Measurements from ENCODE around the gene WBP1L.

DNA sequence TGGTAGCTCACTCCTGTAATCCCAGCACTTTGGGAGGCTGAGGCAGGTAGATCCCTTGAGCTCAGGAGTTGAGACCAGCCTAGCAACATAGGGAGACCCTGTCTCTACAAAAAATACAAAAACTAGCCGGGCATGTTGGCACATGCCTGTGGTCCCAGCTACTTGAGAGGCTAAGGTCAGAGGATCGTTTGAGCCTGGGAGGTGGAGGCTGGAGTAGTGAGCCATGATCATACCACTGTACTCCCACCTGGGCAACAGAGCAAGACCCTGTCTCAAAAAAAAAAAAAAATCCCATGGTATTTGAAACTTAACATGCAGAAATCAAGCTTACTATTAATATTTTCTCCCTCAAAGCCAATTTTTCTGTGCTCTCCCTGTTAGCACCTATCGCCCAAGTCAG, 23.4 kb upstream of the WBP1L start:
- TF ChIP-seq ZKSCAN1 (IDR thresholded peaks at IDR 0.05; ENCODE audit: low read length) (no peak), SRF (IDR thresholded peaks at IDR 0.05; ENCODE audit: low read depth, low read length) (no peak), HDAC2 (CRISPR knock-in tag; IDR thresholded peaks at IDR 0.05) (no peak), MED13 (CRISPR knock-in tag; IDR thresholded peaks at IDR 0.05) (no peak), NR3C1 (CRISPR knock-in tag; IDR thresholded peaks at IDR 0.05) (no peak), ZNF558 (CRISPR knock-in tag; IDR thresholded peaks at IDR 0.05; ENCODE audit: borderline replicate concordance) (no peak), MED8 (CRISPR knock-in tag; IDR thresholded peaks at IDR 0.05; ENCODE audit: insufficient replicate concordance) (no peak)
- TF ChIP-seq, protein P1, sequence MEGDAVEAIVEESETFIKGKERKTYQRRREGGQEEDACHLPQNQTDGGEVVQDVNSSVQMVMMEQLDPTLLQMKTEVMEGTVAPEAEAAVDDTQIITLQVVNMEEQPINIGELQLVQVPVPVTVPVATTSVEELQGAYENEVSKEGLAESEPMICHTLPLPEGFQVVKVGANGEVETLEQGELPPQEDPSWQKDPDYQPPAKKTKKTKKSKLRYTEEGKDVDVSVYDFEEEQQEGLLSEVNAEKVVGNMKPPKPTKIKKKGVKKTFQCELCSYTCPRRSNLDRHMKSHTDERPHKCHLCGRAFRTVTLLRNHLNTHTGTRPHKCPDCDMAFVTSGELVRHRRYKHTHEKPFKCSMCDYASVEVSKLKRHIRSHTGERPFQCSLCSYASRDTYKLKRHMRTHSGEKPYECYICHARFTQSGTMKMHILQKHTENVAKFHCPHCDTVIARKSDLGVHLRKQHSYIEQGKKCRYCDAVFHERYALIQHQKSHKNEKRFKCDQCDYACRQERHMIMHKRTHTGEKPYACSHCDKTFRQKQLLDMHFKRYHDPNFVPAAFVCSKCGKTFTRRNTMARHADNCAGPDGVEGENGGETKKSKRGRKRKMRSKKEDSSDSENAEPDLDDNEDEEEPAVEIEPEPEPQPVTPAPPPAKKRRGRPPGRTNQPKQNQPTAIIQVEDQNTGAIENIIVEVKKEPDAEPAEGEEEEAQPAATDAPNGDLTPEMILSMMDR (CRISPR knock-in tag; IDR thresholded peaks at IDR 0.05), result no peak
- TF ChIP-seq, protein P2, sequence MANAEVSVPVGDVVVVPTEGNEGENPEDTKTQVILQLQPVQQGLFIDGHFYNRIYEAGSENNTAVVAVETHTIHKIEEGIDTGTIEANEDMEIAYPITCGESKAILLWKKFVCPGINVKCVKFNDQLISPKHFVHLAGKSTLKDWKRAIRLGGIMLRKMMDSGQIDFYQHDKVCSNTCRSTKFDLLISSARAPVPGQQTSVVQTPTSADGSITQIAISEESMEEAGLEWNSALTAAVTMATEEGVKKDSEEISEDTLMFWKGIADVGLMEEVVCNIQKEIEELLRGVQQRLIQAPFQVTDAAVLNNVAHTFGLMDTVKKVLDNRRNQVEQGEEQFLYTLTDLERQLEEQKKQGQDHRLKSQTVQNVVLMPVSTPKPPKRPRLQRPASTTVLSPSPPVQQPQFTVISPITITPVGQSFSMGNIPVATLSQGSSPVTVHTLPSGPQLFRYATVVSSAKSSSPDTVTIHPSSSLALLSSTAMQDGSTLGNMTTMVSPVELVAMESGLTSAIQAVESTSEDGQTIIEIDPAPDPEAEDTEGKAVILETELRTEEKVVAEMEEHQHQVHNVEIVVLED (CRISPR knock-in tag; IDR thresholded peaks at IDR 0.05; ENCODE audit: borderline replicate concordance), result no peak
- TF ChIP-seq, protein P3, sequence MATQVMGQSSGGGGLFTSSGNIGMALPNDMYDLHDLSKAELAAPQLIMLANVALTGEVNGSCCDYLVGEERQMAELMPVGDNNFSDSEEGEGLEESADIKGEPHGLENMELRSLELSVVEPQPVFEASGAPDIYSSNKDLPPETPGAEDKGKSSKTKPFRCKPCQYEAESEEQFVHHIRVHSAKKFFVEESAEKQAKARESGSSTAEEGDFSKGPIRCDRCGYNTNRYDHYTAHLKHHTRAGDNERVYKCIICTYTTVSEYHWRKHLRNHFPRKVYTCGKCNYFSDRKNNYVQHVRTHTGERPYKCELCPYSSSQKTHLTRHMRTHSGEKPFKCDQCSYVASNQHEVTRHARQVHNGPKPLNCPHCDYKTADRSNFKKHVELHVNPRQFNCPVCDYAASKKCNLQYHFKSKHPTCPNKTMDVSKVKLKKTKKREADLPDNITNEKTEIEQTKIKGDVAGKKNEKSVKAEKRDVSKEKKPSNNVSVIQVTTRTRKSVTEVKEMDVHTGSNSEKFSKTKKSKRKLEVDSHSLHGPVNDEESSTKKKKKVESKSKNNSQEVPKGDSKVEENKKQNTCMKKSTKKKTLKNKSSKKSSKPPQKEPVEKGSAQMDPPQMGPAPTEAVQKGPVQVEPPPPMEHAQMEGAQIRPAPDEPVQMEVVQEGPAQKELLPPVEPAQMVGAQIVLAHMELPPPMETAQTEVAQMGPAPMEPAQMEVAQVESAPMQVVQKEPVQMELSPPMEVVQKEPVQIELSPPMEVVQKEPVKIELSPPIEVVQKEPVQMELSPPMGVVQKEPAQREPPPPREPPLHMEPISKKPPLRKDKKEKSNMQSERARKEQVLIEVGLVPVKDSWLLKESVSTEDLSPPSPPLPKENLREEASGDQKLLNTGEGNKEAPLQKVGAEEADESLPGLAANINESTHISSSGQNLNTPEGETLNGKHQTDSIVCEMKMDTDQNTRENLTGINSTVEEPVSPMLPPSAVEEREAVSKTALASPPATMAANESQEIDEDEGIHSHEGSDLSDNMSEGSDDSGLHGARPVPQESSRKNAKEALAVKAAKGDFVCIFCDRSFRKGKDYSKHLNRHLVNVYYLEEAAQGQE (IDR thresholded peaks at IDR 0.05; ENCODE audit: borderline replicate concordance in 1 of 2, low read depth in 1 of 2, low read length in 2 of 2), result no peak
